Activated CD4-positive, alpha-beta T cell treated with anti-CD3 and anti-CD28 coated beads, Interleukin-2, amount 50 U/mL, for 16 hours (primary cell): ENCODE data around the gene NFATC2IP.
"Not testable (repeated sequence)": the region's sequence is repeated elsewhere in the genome, so short reads cannot be mapped to it uniquely, and the experiment has no call there.

Experiments used
- DNase-seq: peaks from one replicate; pipeline ENCODE4 v3.0.0-alpha.2; 2020

The NFATC2IP gene

DNA sequence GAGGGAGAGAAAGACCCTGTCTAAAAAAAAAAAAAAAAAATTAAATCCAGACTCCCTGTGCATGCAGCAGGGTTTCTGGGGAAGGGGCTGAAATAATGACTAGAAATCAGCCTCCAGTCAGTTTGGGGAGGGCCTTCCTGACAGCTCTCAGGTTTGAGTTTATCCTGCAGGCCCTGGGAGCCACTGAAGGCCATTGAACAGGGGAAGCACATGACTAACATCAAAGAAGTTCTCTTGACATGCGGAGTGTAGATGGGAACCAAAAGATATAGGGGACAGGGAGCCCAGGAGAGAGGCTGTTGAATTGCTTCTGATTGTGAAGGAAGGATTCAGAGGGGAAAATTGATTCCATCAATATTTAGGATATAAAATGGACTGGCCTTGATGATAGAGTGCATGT lies 22.9 kb upstream of the NFATC2IP start:
- no peak for DNase-seq

DNA sequence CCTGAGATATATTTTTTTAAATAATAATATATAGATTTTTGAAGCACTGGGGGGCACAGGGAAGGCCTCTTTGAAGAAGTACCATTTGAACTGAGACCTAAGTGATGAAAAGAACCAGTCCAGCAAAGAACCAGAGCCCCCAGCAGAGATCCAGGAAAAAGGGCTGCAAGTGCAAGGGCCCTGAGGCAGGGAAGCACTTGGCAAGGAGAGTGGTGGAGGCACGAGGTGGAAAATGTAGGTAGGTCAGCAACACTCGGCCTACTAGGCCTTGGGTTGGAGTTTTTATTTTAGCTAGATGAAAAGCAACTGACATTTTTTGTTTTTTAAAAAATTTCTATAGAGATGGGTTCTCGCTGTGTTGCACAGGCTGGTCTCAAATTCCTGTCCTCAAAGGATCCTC lies 20.5 kb upstream of the NFATC2IP start:
- DNase-seq: no peak

DNA sequence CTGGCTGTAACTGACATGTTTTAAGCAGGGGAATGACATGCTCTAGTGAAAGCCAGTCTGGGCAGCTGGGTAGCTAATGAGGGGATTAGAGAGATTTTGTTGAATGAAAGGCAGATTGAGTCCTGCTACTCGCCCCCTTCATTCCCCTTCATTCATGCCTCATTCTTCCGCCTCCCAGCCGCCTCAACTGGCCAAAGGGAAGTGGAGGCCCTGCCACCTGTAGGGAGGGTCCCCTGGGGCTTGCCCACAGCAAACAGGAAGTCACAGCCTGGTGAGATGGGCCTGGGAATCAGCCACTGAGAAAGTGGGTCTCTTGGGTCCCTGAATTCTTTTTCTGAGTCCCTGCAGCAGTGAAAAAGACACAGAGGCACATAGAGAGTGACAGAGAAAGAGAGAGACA lies 20.1 kb upstream of the NFATC2IP start:
- DNase-seq: no peak

DNA sequence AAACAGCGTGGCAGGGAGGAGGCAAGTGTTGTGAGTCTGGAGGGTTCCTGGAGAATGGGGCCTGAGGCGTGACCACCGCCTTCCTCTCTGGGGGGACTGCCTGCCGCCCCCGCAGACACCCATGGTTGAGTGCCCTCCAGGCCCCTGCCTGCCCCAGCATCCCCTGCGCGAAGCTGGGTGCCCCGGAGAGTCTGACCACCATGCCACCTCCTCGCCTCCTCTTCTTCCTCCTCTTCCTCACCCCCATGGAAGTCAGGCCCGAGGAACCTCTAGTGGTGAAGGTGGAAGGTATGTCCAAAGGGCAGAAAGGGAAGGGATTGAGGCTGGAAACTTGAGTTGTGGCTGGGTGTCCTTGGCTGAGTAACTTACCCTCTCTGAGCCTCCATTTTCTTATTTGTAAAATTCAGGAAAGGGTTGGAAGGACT lies 18.9 kb upstream of the NFATC2IP start, which contains the start of gene CD19:
CD19 (plus strand) TSS at position 171 of the 425 bp plus-strand sequence; CDS start at position 201, 30 bp downstream.
- DNase-seq: no peak

DNA sequence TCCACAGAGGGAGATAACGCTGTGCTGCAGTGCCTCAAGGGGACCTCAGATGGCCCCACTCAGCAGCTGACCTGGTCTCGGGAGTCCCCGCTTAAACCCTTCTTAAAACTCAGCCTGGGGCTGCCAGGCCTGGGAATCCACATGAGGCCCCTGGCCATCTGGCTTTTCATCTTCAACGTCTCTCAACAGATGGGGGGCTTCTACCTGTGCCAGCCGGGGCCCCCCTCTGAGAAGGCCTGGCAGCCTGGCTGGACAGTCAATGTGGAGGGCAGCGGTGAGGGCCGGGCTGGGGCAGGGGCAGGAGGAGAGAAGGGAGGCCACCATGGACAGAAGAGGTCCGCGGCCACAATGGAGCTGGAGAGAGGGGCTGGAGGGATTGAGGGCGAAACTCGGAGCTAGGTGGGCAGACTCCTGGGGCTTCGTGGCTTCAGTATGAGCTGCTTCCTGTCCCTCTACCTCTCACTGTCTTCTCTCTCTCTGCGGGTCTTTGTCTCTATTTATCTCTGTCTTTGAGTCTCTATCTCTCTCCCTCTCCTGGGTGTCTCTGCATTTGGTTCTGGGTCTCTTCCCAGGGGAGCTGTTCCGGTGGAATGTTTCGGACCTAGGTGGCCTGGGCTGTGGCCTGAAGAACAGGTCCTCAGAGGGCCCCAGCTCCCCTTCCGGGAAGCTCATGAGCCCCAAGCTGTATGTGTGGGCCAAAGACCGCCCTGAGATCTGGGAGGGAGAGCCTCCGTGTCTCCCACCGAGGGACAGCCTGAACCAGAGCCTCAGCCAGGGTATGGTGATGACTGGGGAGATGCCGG lies 18.2 kb upstream of the NFATC2IP start:
- no peak for DNase-seq

DNA sequence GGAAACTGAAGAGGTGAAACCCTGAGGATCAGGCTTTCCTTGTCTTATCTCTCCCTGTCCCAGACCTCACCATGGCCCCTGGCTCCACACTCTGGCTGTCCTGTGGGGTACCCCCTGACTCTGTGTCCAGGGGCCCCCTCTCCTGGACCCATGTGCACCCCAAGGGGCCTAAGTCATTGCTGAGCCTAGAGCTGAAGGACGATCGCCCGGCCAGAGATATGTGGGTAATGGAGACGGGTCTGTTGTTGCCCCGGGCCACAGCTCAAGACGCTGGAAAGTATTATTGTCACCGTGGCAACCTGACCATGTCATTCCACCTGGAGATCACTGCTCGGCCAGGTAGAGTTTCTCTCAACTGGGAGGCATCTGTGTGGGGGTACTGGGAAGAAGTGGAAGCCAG lies 17.6 kb upstream of the NFATC2IP start:
- DNase-seq: no peak

DNA sequence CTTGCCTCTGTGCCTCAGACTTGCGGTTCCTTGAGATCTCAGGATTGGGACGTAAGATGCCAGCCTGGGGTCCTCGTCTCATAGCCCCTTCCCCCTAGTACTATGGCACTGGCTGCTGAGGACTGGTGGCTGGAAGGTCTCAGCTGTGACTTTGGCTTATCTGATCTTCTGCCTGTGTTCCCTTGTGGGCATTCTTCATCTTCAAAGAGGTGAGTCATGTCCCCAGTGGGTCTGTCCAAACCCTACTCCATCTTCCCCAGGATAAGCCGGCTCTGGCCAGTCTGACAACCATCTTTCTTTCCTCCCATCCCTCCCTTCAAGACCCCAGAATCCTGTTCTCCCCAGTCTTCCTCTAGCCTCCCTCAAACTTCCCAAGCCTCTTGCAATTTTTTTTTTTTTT lies 15.4 kb upstream of the NFATC2IP start:
- DNase-seq: no peak

DNA sequence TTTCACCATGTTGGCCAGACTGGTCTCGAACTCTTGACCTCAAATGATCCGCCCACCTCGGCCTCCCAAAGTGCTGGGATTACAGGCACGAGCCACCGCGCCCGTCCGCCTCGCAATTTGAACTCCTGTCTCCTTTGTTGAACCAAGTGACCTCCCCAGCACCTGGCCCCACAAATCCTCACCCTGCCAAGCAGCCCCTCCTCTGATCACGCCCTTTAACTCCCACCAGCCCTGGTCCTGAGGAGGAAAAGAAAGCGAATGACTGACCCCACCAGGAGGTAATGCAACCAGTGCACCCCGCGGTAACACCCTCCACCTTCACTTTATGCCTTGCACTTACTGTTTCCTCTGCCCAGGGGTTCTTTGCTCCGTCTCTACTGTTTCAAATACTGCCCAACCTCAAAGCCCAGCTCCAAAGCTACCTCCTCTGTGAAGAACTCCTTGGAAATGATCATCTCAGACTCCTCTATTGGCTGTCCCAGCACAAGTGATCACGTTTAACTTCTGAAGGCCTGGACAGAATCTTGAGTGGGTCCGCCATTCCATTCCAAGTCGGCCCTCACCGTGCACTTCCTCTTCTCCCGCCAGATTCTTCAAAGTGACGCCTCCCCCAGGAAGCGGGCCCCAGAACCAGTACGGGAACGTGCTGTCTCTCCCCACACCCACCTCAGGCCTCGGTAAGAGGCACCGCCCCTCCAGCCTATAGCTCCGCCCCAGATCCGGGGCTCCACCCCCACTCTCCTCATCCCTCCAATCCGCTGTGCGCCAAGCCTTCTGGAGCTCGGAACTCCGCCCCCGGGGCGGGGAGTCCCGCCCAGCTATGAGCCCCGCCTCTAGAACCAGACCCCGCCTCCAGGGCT lies 14.6 kb upstream of the NFATC2IP start:
- DNase-seq: peak; percentile 83

DNA sequence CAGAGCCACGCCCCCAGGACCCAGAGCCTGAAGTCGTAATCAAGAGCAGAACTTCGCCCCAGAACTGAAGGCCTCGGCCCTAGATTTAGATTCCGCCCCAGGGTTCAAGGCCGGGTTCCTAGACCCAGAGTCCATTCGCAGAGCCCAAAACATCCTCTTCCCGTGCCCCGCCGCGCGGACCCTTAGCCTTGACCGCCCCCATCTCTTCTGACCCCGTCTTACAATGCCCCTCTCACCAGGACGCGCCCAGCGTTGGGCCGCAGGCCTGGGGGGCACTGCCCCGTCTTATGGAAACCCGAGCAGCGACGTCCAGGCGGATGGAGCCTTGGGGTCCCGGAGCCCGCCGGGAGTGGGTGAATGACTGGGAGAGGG lies 14.0 kb upstream of the NFATC2IP start:
- no peak for DNase-seq

DNA sequence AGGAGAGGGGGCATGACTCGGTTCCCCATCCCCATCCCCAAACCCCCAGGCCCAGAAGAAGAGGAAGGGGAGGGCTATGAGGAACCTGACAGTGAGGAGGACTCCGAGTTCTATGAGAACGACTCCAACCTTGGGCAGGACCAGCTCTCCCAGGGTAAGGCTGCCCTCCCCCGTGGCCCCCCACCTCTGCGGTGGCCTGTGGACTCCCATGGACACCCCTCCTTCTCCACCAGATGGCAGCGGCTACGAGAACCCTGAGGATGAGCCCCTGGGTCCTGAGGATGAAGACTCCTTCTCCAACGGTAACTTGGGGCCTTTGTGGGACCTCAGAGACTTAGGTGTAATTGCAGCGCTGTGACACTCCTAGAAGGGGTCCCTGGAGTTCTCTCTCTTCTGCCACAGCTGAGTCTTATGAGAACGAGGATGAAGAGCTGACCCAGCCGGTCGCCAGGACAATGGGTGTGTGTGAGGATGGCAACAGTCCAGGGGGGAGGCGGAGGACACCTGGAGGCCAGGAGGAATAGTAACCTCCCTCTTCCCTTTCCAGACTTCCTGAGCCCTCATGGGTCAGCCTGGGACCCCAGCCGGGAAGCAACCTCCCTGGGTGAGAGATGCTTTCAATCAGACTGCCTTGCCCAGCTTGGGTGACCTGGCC lies 13.4 kb upstream of the NFATC2IP start:
- DNase-seq: no peak

DNA sequence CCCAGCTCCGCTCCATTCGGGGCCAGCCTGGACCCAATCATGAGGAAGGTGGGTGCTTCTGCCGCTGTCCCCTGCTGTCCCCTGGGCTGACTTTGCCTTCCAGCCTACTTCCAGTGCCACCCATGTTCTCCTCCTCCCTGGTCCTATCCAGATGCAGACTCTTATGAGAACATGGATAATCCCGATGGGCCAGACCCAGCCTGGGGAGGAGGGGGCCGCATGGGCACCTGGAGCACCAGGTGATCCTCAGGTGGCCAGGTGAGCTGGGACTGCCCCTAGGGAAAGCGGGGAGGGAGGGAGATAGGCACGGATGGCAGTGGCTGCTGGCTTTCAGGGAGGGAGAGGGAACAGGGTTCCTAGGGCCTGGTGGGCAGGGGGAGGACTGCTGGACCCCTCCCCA lies 12.0 kb upstream of the NFATC2IP start:
- DNase-seq: no peak

DNA sequence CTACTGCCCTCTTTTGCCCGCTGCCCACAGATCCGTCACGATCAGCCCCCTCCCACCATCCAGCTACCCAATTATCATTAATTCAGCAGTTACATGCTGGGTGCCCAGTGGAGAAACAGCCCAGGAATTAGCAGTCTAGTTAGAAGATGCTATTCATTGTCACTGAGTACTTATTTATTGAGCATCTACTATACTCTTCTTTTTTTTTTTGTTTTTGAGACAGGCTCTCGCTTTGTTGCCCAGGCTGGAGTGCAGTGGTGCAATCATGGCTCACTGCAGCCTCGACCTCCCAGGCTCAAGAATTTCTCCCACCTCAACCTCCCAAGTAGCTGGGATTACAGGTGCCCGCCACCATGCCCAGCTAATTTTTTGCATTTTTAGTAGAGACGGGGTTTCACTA lies 10.9 kb upstream of the NFATC2IP start:
- DNase-seq: not testable (repeated sequence)

DNA sequence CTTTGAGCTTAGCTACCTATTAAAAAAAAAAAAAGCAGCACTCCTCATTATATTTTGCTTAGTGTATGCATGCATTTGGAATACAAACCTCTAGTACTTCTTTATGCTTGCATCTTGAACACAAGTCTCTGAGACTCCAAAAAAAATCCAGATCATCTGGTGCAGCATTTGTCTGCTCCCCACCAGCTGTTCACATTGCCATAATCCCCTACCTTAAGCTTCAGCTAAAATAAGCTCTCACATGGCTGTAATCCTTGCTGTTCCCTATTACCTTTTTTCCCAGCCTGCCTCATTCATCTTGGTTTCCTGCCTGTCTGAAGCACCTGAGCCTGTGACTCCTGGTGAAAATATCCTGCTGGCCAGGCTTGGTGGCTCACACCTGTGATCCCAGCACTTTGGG lies 7.5 kb upstream of the NFATC2IP start:
- DNase-seq: no peak

DNA sequence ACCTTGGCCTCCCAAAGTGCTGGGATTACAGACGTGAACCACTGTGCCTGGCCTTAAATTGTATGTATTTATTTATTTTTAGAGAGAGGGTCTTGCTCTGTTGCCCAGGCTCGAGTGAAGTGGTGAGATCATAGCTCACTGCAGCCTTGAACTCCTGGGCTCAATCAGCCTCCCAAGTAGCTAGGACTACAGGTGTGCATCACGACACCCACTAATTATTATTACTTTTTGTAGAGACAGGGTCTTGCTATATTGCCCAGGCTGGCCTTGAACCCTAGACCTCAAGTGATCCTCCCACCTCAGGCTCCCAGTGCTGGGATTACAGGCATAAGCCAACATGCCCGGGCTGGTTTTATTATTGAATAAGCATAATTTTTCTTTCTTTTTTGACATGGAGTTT lies 4.1 kb upstream of the NFATC2IP start:
- DNase-seq: no peak

DNA sequence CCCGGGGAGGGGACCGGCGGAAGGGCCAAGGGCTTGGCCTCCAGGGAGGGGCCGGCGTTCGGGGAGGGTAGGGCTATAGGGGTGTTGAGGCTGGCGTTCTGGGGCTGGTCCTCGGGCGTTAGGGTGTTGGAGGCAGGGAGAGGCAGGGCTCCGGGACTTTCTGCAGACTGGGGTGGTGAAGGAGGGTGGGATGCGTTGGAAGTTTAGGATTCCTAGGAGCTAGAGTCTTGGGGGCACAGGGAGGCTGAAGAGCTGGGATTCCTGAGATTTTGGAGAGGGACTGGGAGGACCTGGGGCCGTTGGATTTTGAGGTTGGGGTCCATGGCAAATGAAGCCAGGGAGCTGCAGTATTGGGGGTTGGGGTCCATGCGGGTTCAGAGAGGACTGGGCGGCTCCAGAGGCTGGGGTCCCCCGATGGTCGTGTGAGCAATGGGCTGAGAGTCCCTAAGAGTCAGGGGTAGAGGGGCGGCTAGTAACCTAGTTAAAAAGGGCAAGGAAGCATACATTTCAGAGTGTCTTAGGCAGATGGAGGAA lies 740 bp downstream of the NFATC2IP start:
- DNase-seq: peak; percentile 52

DNA sequence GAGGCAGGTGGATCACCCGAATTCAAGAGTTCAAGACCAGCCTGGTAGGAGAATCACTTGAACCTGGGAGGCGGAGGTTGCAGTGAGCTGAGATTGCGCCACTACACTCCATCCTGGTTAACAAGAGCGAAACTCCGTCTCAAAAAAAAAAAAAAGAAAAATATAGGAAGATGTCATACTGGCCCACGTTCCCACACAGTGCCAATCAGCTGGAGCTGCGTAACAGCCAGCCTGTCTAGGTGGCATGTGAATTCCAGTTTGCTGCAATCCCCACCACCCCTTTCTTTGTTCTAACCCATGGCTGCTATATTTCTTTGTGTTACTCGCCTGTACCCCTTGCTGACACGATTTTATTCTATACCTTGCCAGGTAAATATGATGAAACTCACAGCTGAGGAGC lies 7.5 kb downstream of the NFATC2IP start:
- no peak for DNase-seq

DNA sequence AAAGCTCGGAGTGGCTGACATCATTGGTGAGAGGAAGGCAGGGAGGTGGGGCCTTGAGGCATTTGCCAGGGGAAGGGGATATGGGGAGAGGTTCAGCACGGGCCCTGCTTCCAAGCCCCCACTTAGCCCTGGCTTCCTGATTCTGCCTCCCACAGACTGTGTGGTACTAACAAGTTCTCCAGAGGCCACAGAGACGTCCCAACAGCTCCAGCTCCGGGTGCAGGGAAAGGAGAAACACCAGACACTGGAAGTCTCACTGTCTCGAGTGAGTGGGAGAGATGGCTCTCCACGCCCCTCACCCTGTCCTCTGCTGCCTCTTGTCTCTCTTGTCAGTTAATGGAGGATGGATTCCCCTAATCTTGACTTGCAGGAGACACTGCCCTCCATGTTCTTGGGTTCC lies 8.1 kb downstream of the NFATC2IP start:
- DNase-seq: no peak

DNA sequence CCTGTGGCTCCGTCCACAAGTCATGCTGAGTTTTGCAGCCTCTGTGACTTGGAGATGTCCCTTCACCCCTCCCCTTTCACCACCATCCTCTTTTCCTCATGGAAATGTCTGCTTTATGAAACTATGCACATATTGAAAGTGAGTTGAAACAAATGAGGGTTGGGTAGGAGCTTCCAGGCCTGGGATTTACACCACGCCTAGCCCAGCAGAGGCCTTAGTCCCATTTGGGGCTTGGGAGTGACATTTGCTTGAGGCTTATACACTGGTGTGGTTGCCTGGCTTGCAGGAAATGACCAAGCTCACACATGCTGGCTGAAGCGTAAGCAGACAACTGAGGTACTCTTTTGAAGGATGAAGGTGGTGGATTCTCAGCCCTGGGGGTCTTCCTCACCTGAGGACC lies 13.3 kb downstream of the NFATC2IP start:
- DNase-seq: no peak

DNA sequence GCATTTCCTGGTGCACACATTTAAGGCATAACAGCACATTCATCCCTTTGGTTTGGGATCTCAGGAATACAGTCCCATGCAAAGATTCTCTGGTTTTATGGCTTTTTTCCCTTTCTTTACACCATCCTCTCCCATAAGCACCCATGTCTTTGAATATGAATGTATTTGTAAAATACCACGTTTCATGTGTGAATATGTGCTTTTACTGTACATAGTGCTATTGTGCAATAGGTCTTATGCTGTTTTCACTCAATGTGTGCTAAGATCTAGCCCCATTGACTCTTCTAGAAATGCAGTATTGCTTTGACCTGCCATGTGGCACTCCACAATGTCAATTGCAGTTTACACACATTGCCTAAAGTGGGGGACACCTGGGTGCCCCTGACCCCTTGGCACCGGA lies 13.8 kb downstream of the NFATC2IP start:
- no peak for DNase-seq

DNA sequence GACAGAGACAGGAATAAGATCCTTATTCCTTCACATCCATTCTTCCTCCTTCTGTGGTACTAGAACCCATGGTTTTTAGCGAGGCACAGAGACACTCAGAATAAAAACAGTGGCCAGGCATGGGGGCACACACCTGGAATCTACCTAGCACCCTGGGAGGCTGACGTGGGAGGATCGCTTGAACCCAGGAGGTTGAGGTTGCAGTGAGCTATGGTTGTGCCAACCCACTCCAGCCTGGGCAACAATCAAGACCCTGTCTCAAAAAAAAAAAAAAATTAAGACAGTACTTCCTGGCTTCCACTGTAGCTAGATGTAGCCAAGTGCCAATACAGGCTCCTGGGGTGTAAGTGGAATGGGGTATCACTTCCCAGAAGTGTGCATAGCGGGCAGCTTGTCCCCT lies 16.4 kb downstream of the NFATC2IP start:
- no peak for DNase-seq

DNA sequence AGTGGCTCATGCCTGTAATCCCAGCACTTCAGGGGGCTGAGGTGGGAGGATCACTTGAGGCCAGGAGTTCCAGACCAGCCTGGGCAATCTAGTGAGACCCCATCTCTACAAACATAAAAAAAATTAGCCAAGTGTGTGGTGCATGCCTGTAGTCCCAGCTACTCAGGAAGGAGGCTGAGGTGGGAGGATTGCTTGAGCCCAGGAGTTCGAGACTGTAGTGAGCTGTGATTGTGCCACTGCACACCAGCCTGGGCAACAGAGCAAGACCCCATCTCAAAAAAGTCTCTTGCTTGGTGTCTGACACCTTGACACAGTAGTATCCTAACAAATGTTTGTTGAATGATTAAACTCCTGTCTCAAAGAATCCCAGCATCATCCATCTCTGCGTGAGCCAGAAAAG lies 19.0 kb downstream of the NFATC2IP start:
- not testable (repeated sequence) for DNase-seq

DNA sequence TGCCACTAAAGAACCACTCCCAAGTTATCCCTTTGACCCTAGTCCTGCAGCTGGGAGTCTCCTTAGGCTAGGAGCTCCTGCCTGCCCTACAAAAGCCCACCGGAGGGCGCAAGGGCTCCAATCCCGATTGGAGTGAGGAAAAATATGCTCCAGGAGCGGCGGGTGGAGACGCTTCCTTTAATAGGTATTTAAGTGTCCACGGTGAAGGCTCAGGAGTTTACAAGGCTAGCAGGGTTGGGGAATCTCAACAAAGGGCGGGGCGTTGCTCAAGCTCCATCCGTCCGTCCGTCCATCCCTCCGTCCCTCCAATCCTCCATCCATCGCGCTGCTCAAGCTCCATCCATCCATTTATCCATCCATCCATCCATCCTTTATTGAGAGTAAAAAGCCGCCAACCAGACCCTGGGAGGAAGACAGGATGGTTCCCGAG lies 23.3 kb downstream of the NFATC2IP start:
- no peak for DNase-seq

DNA sequence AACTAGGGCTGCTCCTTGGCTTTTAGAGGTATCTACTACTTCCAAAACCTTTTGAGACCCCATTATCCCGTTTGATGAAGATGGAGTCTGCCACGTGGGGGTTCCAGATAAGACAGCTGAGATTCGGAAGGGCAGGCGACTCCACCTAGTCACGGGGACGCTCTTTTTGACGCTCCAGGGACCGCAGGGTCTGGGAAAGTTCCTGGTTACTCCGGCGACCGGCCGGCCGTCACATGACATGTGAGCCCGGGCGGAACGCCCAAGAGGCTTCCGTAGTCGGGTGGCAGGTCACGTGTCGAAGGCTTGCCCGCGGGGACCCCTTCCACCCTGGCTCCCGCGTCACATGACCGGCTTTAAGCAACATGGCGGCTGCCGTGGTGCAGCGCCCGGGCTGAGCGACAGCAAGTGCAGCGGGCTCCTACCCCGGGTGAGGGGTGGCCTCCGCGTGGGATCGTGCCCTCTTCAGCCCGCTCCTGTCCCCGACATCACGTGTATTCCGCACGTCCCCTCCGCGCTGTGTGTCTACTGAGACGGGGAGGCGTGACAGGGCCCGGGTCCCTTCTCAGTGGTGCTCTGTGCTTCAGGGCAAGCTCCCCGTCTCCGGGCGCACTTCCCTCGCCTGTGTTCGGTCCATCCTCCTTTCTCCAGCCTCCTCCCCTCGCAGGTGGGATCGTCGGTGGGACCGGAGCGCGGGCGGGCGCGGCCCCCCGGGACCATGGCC lies 23.9 kb downstream of the NFATC2IP start, which contains the start of gene SPNS1:
SPNS1 (plus strand) TSS at position 342 of the 721 bp plus-strand sequence; CDS start at position 716, 374 bp downstream.
- peak; percentile 98 for DNase-seq
